ENCODE results near the gene PTMA.

PTMA gene

GRCh38 chr2:231752061-231752460 is 43.7 kb downstream of the PTMA start:
- DNase-seq (ENCODE audit: low spot score) (no peak), FAIRE-seq (no peak)

- FAIRE-seq (no peak), DNase-seq (ENCODE audit: low spot score) (no peak)
These were observed 53.4 kb downstream of the PTMA start for GRCh38 chr2:231761735-231762134.
